Glutamatergic neuron (in vitro differentiated cells): ENCODE measurements around the gene MOCS2. TPM values are rescaled to one million over a fixed set of nuclear protein-coding genes. Genes with fewer than 3 reads are reported as not detected.

Experiments
- DNase-seq: peaks from one replicate; pipeline ENCODE4 v3.0.0; 2022
- H3K27ac Mint-ChIP-seq: one replicate; pipeline ENCODE4 v1.8.0; 2020; ENCODE audit warnings: mild to moderate bottlenecking, mixed read lengths, inconsistent platforms; ENCODE audit not compliant: unreplicated experiment
- H3K27me3 Mint-ChIP-seq: one replicate; pipeline ENCODE4 v1.8.0; 2020; ENCODE audit warnings: mild to moderate bottlenecking, moderate library complexity, mixed read lengths, inconsistent platforms; ENCODE audit not compliant: unreplicated experiment
- H3K36me3 Mint-ChIP-seq: one replicate; pipeline ENCODE4 v1.8.0; 2020; ENCODE audit warnings: mild to moderate bottlenecking, mixed read lengths, inconsistent platforms; ENCODE audit not compliant: unreplicated experiment
- H3K4me1 Mint-ChIP-seq: one replicate; pipeline ENCODE4 v1.8.0; 2020; ENCODE audit warnings: mild to moderate bottlenecking, low read depth, mixed read lengths, inconsistent platforms; ENCODE audit not compliant: unreplicated experiment
- H3K4me3 Mint-ChIP-seq: one replicate; pipeline ENCODE4 v1.8.0; 2020; ENCODE audit warnings: mild to moderate bottlenecking, mixed read lengths, inconsistent platforms; ENCODE audit not compliant: unreplicated experiment
- H3K9me3 Mint-ChIP-seq: one replicate; pipeline ENCODE4 v1.8.0; 2020; ENCODE audit warnings: mild to moderate bottlenecking, moderate library complexity, mixed read lengths, inconsistent platforms; ENCODE audit not compliant: unreplicated experiment
- total RNA-seq: library from RNA; stranded (reverse); fragmentation: NEBNext Ultra II Directional; extraction: Animal tissue kit (Norgen Biotek cat#: 25700); gene quantifications from one replicate; pipeline ENCODE4 v1.2.1, GENCODE V29; 2021; ENCODE audit not compliant: unreplicated experiment
- TF ChIP-seq, protein P1 (sequence below): fragments of 200-600 bp; sonication (generic); IDR thresholded peaks from one replicate; pipeline ENCODE4 v1.5.0; 2021; ENCODE audit not compliant: partially characterized antibody, unreplicated experiment

The MOCS2 gene
- total RNA-seq, 1 donor from 2014 or later = 19.2 TPM

DNA sequence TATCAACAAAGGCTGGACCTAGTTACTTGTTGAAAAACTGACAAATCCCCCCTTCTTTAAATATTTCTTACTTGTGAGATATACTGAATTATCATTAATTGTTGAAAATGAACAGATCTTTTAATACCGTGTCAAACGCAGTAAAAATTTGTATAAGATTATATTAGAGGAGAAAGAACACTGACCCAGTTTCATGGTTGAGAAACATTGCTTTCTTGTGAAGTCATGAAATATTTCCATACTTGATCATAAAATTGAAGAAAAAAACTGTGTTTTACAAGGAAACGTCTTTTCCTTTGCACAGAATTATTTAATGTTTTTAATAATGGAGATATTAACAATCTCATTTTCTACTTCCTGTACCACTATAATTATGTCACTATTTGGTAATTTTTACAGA is 45.8 kb downstream of the MOCS2 start:
- no peak for DNase-seq
- Mint-ChIP-seq H3K27ac (no peak overlapping the region), H3K27me3 (no peaks in the 10 kb centered on the region), H3K4me1 (no peaks in the 10 kb centered on the region), H3K4me3 (no peak overlapping the region), H3K9me3 (no peaks in the 10 kb centered on the region), H3K36me3 (no peaks in the 10 kb centered on the region)
- TF ChIP-seq, protein P1, sequence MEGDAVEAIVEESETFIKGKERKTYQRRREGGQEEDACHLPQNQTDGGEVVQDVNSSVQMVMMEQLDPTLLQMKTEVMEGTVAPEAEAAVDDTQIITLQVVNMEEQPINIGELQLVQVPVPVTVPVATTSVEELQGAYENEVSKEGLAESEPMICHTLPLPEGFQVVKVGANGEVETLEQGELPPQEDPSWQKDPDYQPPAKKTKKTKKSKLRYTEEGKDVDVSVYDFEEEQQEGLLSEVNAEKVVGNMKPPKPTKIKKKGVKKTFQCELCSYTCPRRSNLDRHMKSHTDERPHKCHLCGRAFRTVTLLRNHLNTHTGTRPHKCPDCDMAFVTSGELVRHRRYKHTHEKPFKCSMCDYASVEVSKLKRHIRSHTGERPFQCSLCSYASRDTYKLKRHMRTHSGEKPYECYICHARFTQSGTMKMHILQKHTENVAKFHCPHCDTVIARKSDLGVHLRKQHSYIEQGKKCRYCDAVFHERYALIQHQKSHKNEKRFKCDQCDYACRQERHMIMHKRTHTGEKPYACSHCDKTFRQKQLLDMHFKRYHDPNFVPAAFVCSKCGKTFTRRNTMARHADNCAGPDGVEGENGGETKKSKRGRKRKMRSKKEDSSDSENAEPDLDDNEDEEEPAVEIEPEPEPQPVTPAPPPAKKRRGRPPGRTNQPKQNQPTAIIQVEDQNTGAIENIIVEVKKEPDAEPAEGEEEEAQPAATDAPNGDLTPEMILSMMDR = no peak

- H3K4me1 Mint-ChIP-seq = no peaks in the 10 kb centered on the region
- no peak overlapping the region for H3K27ac Mint-ChIP-seq
- TF ChIP-seq, protein P1 = no peak
- H3K4me3 Mint-ChIP-seq = no peak overlapping the region
- no peak for DNase-seq
- no peaks in the 10 kb centered on the region for H3K36me3 Mint-ChIP-seq
- H3K27me3 Mint-ChIP-seq = no peaks in the 10 kb centered on the region
- H3K9me3 Mint-ChIP-seq = no peaks in the 10 kb centered on the region
Measured at GRCh38 chr5:53063176-53063575, 46.4 kb downstream of the MOCS2 start.

GRCh38 chr5:53059281-53059680 is 50.3 kb downstream of the MOCS2 start:
- Mint-ChIP-seq H3K9me3 (no peaks in the 10 kb centered on the region), H3K27me3 (no peaks in the 10 kb centered on the region), H3K4me1 (no peaks in the 10 kb centered on the region), H3K27ac (no peak overlapping the region), H3K4me3 (no peak overlapping the region), H3K36me3 (no peaks in the 10 kb centered on the region)
- DNase-seq = no peak
- TF ChIP-seq, protein P1 = no peak

- TF ChIP-seq, protein P1 = no peak
- H3K9me3 Mint-ChIP-seq = no peaks in the 10 kb centered on the region
- H3K36me3 Mint-ChIP-seq = no peaks in the 10 kb centered on the region
- H3K4me1 Mint-ChIP-seq = no peaks in the 10 kb centered on the region
- no peak overlapping the region for H3K4me3 Mint-ChIP-seq
- no peak for DNase-seq
- no peaks in the 10 kb centered on the region for H3K27me3 Mint-ChIP-seq
- H3K27ac Mint-ChIP-seq = no peak overlapping the region
Measured at GRCh38 chr5:53055365-53055764, 54.2 kb downstream of the MOCS2 start.

DNA sequence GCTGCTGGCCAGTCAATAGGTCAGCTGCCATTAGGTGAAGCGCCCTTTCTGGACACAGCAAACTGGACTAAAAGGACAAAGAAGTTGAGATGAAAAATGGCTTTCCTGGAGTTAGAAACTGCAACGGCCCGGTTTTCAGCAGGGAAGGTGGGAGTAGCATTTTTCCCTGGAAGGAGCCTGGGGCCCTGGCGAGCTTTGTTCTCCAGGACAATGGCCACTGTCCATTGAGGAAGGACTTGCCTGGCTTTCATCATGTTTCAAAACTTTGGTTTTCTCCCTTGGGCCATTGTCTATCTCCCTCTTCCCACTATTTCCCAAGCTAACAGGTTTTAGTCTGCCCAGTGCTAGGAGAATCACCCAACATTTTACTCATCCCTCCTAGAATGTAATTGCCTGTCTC is 56.2 kb downstream of the MOCS2 start:
- H3K4me1 Mint-ChIP-seq = no peaks in the 10 kb centered on the region

More for the DNA sequence above, 56.2 kb downstream of the MOCS2 start:
- H3K27ac Mint-ChIP-seq = no peak overlapping the region
- H3K4me3 Mint-ChIP-seq = no peak overlapping the region
- H3K9me3 Mint-ChIP-seq = no peaks in the 10 kb centered on the region
- no peaks in the 10 kb centered on the region for H3K36me3 Mint-ChIP-seq
- TF ChIP-seq, protein P1 = no peak
- H3K27me3 Mint-ChIP-seq = no peaks in the 10 kb centered on the region
- no peak for DNase-seq
